ENCODE results near the gene PTPRB.

PTPRB gene

GRCh38 chr12:70556179-70556869, 80.9 kb downstream of the PTPRB start:
- no peaks in the 10 kb centered on the region for H3K9me3 ChIP-seq
- DNase-seq = no peak
- no peak for TF ChIP-seq CTCF (IDR thresholded peaks at IDR 0.05)
- H3K36me3 ChIP-seq = no peaks in the 10 kb centered on the region
- no peaks in the 10 kb centered on the region for H3K4me1 ChIP-seq
- H3K4me3 ChIP-seq = no peak overlapping the region
- H3K27ac ChIP-seq = no peak overlapping the region
- intact Hi-C loops (cut with DNase I; ENCODE audit: low total_unique reads) = no loop called here
- H3K27me3 ChIP-seq = no peaks in the 10 kb centered on the region

GRCh38 chr12:70555081-70555480, 82.1 kb downstream of the PTPRB start:
- no peak for DNase-seq
- no peak overlapping the region for H3K27ac ChIP-seq
- no peak for TF ChIP-seq CTCF (IDR thresholded peaks at IDR 0.05)
- no peaks in the 10 kb centered on the region for H3K9me3 ChIP-seq
- H3K4me1 ChIP-seq = no peaks in the 10 kb centered on the region
- H3K36me3 ChIP-seq = no peaks in the 10 kb centered on the region
- intact Hi-C loops (cut with DNase I; ENCODE audit: low total_unique reads) = no loop called here
- H3K4me3 ChIP-seq = no peak overlapping the region
- no peaks in the 10 kb centered on the region for H3K27me3 ChIP-seq

- Histone ChIP-seq H3K9me3 (no peaks in the 10 kb centered on the region), H3K36me3 (no peaks in the 10 kb centered on the region), H3K27ac (no peak overlapping the region), H3K4me3 (no peak overlapping the region), H3K27me3 (no peaks in the 10 kb centered on the region), H3K4me1 (no peaks in the 10 kb centered on the region)
- TF ChIP-seq CTCF (IDR thresholded peaks at IDR 0.05) = no peak
- intact Hi-C loops (cut with DNase I; ENCODE audit: low total_unique reads) = no loop called here
- DNase-seq = no peak
Measured at GRCh38 chr12:70553391-70553859, 83.8 kb downstream of the PTPRB start.

GRCh38 chr12:70551731-70552130, 85.5 kb downstream of the PTPRB start:
- no peak for TF ChIP-seq CTCF (IDR thresholded peaks at IDR 0.05)

GRCh38 chr12:70550180-70550577, 87.0 kb downstream of the PTPRB start:
- Histone ChIP-seq H3K9me3 (no peaks in the 10 kb centered on the region), H3K36me3 (no peaks in the 10 kb centered on the region), H3K4me3 (no peak overlapping the region), H3K27me3 (no peaks in the 10 kb centered on the region), H3K27ac (no peak overlapping the region), H3K4me1 (no peaks in the 10 kb centered on the region)
- intact Hi-C loops (cut with DNase I; ENCODE audit: low total_unique reads) = no loop called here
- no peak for DNase-seq
- TF ChIP-seq CTCF (IDR thresholded peaks at IDR 0.05) = no peak

More at GRCh38 chr12:70551731-70552130, 85.5 kb downstream of the PTPRB start:
- no peak overlapping the region for H3K4me3 ChIP-seq
- no peak for DNase-seq
- intact Hi-C loops (cut with DNase I; ENCODE audit: low total_unique reads) = no loop called here
- no peaks in the 10 kb centered on the region for H3K9me3 ChIP-seq
- no peaks in the 10 kb centered on the region for H3K27me3 ChIP-seq
- no peaks in the 10 kb centered on the region for H3K4me1 ChIP-seq
- no peak overlapping the region for H3K27ac ChIP-seq
- no peaks in the 10 kb centered on the region for H3K36me3 ChIP-seq
